DOHH2 (cell line): Measurements from ENCODE around the gene PTGES.

Experiments used
- H3F3A ChIP-seq: fragments of 200-600 bp; sonication (generic), shearing (Covaris generic); 2 replicates; pipeline ENCODE4 v1.6.0; 2016; ENCODE audit warnings: antibody characterized with exemption, mild to moderate bottlenecking; ENCODE audit not compliant: control insufficient read depth, insufficient read depth
- H3K27ac ChIP-seq: fragments of 200-600 bp; sonication (generic); 2 replicates; pipeline ENCODE4 v1.5.1; 2014; ENCODE audit warnings: low read depth, mild to moderate bottlenecking, low read length, moderate library complexity
- H3K27me3 ChIP-seq: fragments of 200-600 bp; sonication (generic); 2 replicates; pipeline ENCODE4 v1.6.1; 2014; ENCODE audit warnings: mild to moderate bottlenecking, low read length, mixed read lengths; ENCODE audit not compliant: control insufficient read depth
- H3K36me3 ChIP-seq: fragments of 200-600 bp; sonication (generic); 2 replicates; pipeline ENCODE4 v1.6.1; 2014; ENCODE audit warnings: mild to moderate bottlenecking, low read length, moderate library complexity, mixed read lengths; ENCODE audit not compliant: control insufficient read depth
- H3K4me1 ChIP-seq: fragments of 200-600 bp; sonication (generic); 2 replicates; pipeline ENCODE4 v1.6.1; 2014; ENCODE audit warnings: mild to moderate bottlenecking, low read length, mixed read lengths; ENCODE audit not compliant: control insufficient read depth
- H3K4me2 ChIP-seq: fragments of 200-600 bp; sonication (generic); 2 replicates; pipeline ENCODE4 v1.6.0; 2014; ENCODE audit warnings: mild to moderate bottlenecking, low read length, moderate library complexity
- H3K4me3 ChIP-seq: fragments of 200-600 bp; sonication (generic); 2 replicates; pipeline ENCODE4 v1.5.1; 2014; ENCODE audit warnings: mild to moderate bottlenecking, low read length, mixed read lengths
- H3K79me2 ChIP-seq: fragments of 200-600 bp; sonication (generic); 2 replicates; pipeline ENCODE4 v1.6.1; 2014; ENCODE audit warnings: mild to moderate bottlenecking, low read length, mixed read lengths; ENCODE audit not compliant: control insufficient read depth
- H3K9me2 ChIP-seq: fragments of 200-600 bp; sonication (generic); replicated peaks from 2 replicates; pipeline ENCODE4 v1.6.1; 2014; ENCODE audit warnings: mild to moderate bottlenecking, low read length, mixed read lengths; ENCODE audit not compliant: control insufficient read depth
- H3K9me3 ChIP-seq: fragments of 200-600 bp; sonication (generic); 2 replicates; pipeline ENCODE4 v1.6.1; 2014; ENCODE audit warnings: antibody characterized with exemption, low read length, mixed read lengths; ENCODE audit not compliant: control insufficient read depth, insufficient read depth
- H4K20me1 ChIP-seq: fragments of 200-600 bp; sonication (generic); 2 replicates; pipeline ENCODE4 v1.6.0; 2014; ENCODE audit warnings: low read depth, mild to moderate bottlenecking, antibody characterized with exemption, low read length, moderate library complexity; ENCODE audit not compliant: control insufficient read depth, insufficient read depth
- EZH2phosphoT487 ChIP-seq: fragments of 200-600 bp; sonication (generic); IDR thresholded peaks from 2 replicates; pipeline ENCODE4 v1.6.1; 2017; ENCODE audit warnings: borderline replicate concordance, mild to moderate bottlenecking, antibody characterized with exemption, low read length, moderate library complexity, mixed read lengths
- TF ChIP-seq, protein P1 (sequence below): fragments of 200-600 bp; sonication (generic); IDR thresholded peaks from one replicate; pipeline ENCODE4 v1.5.1; 2014; ENCODE audit warnings: antibody characterized with exemption, mild to moderate bottlenecking, low read depth, low read length; ENCODE audit not compliant: poor library complexity, severe bottlenecking

The PTGES gene

DNA sequence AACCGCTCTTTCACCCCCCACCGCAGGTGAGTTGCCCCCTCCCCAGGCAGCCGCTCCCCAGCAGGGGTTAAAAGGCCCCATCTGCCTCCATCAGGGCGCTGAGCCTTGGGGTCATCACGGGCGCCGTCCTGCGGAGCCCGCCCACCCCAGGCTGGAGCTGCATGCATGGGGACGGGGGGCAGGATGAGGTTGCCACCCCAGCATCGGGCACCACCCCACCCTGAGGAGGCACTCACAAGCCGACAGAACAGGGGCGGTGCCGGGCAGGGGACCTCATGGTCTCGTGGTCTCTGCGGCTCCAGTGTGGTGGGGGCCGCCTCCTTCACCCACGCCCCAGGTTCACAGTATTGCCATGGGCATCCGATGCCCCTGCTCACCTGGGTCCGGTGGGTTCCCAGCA is 16.5 kb downstream of the PTGES start:
- H3F3A ChIP-seq = no peaks in the 10 kb centered on the region
- H3K4me2 ChIP-seq = no peak overlapping the region
- no peak overlapping the region for H3K27ac ChIP-seq
- no peaks in the 10 kb centered on the region for H3K9me3 ChIP-seq
- no peak overlapping the region for H3K4me3 ChIP-seq
- no peaks in the 10 kb centered on the region for H4K20me1 ChIP-seq
- no peak for TF ChIP-seq EZH2phosphoT487
- TF ChIP-seq, protein P1, sequence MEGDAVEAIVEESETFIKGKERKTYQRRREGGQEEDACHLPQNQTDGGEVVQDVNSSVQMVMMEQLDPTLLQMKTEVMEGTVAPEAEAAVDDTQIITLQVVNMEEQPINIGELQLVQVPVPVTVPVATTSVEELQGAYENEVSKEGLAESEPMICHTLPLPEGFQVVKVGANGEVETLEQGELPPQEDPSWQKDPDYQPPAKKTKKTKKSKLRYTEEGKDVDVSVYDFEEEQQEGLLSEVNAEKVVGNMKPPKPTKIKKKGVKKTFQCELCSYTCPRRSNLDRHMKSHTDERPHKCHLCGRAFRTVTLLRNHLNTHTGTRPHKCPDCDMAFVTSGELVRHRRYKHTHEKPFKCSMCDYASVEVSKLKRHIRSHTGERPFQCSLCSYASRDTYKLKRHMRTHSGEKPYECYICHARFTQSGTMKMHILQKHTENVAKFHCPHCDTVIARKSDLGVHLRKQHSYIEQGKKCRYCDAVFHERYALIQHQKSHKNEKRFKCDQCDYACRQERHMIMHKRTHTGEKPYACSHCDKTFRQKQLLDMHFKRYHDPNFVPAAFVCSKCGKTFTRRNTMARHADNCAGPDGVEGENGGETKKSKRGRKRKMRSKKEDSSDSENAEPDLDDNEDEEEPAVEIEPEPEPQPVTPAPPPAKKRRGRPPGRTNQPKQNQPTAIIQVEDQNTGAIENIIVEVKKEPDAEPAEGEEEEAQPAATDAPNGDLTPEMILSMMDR = no peak
- H3K36me3 ChIP-seq = no peaks in the 10 kb centered on the region
- no peaks in the 10 kb centered on the region for H3K79me2 ChIP-seq
- peaks cover 3% of the 10 kb centered on the region; the same call in 1 of the 2 replicates for H3K27me3 ChIP-seq
- H3K9me2 ChIP-seq = no peaks in the 10 kb centered on the region
- peaks cover 14% of the 10 kb centered on the region for H3K4me1 ChIP-seq

DNA sequence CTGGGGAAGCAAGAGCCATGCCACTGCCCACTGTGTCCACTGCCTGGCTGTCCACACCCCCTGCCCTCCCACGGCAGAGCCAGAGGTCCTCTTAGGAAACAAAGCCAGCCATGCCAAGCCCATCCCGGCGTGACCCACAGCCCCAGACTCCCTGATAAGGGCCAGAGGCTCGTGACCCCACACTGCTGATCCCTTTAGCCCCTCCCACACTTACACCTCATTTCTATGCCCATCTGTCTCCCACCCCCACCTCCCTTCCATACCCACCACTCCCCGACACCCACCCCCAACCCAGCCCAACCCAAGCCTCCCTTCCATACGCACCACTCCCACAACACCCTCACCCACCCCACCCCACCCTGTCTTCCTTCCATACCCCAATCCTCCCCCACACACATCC is 17.3 kb downstream of the PTGES start:
- H3K9me3 ChIP-seq = no peaks in the 10 kb centered on the region
- H3K4me1 ChIP-seq = peaks cover 14% of the 10 kb centered on the region
- no peak overlapping the region for H3K27ac ChIP-seq
- no peak overlapping the region for H3K4me2 ChIP-seq
- no peaks in the 10 kb centered on the region for H3K79me2 ChIP-seq
- H3K9me2 ChIP-seq = no peaks in the 10 kb centered on the region
- H3K4me3 ChIP-seq = no peak overlapping the region
- no peaks in the 10 kb centered on the region for H3F3A ChIP-seq
- no peaks in the 10 kb centered on the region for H4K20me1 ChIP-seq
- H3K36me3 ChIP-seq = no peaks in the 10 kb centered on the region
- TF ChIP-seq, protein P1 = no peak
- TF ChIP-seq EZH2phosphoT487 = no peak
- H3K27me3 ChIP-seq = peaks cover 5% of the 10 kb centered on the region; the same call in 1 of the 2 replicates

DNA sequence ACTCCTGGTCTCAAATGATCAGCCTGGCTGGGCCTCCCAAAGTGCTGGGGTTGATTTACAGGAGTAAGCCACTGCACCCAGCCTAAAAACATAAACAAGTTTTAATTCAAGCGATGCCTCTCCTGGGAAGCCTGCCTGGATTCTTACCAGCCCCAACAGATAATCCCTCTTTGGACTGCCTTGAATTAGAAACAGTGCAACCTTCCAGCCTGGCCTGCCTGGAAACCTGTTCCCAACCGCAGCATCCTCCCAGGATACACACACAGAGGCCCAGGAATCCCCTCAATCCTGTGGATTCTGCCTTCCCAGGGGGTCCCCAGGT is 19.2 kb downstream of the PTGES start:
- no peak overlapping the region for H3K4me3 ChIP-seq
- H3K27me3 ChIP-seq = peaks cover 5% of the 10 kb centered on the region; the same call in 1 of the 2 replicates
- H3K4me1 ChIP-seq = peaks cover 14% of the 10 kb centered on the region
- H3K27ac ChIP-seq = no peak overlapping the region
- no peaks in the 10 kb centered on the region for H4K20me1 ChIP-seq
- no peak overlapping the region for H3K4me2 ChIP-seq
- H3K36me3 ChIP-seq = no peaks in the 10 kb centered on the region
- TF ChIP-seq EZH2phosphoT487 = no peak
- TF ChIP-seq, protein P1 = no peak
- H3F3A ChIP-seq = no peaks in the 10 kb centered on the region
- no peaks in the 10 kb centered on the region for H3K9me2 ChIP-seq
- no peaks in the 10 kb centered on the region for H3K9me3 ChIP-seq
- no peaks in the 10 kb centered on the region for H3K79me2 ChIP-seq
